ENCODE measurements around the gene MRPL20. TPM values are rescaled to one million over a fixed set of nuclear protein-coding genes. Genes with fewer than 3 reads are reported as not detected.
A peak's percentile ranks its signal among the peaks of the same experiment; 100 is the strongest.
"Not testable (repeated sequence)": the region's sequence is repeated elsewhere in the genome, so short reads cannot be mapped to it uniquely, and the experiment has no call there.

The MRPL20 gene
- total and polyA plus RNA-seq, 9 of the 15 experiments (the other 6 are each of a cell fraction or from before 2014, with no cell fraction given), result 180 to 671 (median 229) TPM

- H3K9ac ChIP-seq (ENCODE audit: insufficient read depth in 1 of 2, low read depth in 2 of 2, low read length in 2 of 2), result peak overlapping the region in 1 of 2 experiments; percentile 61; a peak in 1 of 4 replicates
- CTCF ChIA-PET (ENCODE audit: low intra/inter-chr PET ratio), result no interaction called here
- BruUV-seq (replicated peaks), result no TSS peak
- in situ Hi-C loops (cut with MboI) (no loop called here), intact Hi-C loops (cut with micrococcal nuclease) (loop anchor here (10.0 kb wide), 1 partner anchor 134 kb away; no protein-coding TSS in a partner anchor)
- H3K4me3 ChIP-seq, result no peak overlapping the region
- no peak for DNase-seq (ENCODE audit: extremely low read depth in 1 of 4, low spot score in 3 of 4)
- no peak overlapping the region for H2AFZ ChIP-seq (ENCODE audit: low read depth, low read length)
- TF ChIP-seq POLR3G (IDR thresholded peaks at IDR 0.05; ENCODE audit: extremely low read depth, insufficient read length, insufficient replicate concordance), result no peak
- TF ChIP-seq RBFOX2 (IDR thresholded peaks at IDR 0.05; ENCODE audit: low read depth, low read length), result peak; percentile 29; the same call in 1 of the 2 replicates
- peak; percentile 72 for TF ChIP-seq POLR2G (IDR thresholded peaks at IDR 0.05; ENCODE audit: low read depth, low read length)
- TF ChIP-seq PML (IDR thresholded peaks at IDR 0.05; ENCODE audit: low read length), result no peak
- no peak for TF ChIP-seq CREB1 (IDR thresholded peaks at IDR 0.05)
- no peak for TF ChIP-seq CREB1 (CRISPR knock-in tag; IDR thresholded peaks at IDR 0.05)
- TF ChIP-seq FIP1L1 (IDR thresholded peaks at IDR 0.05; ENCODE audit: low read depth, low read length, poor library complexity, severe bottlenecking), result peak; percentile 56
- TF ChIP-seq RBM14 (IDR thresholded peaks at IDR 0.05; ENCODE audit: borderline replicate concordance, insufficient read depth, low read depth, low read length), result 0 out of 2 replicates have a peak, but pooled peaks have one; percentile 56
- peak; percentile 88 for TF ChIP-seq RBM22 (IDR thresholded peaks at IDR 0.05; ENCODE audit: low read depth, low read length, poor library complexity, severe bottlenecking)
- peaks cover 7% of the 10 kb centered on the region; the same call in 1 of the 2 replicates for H4K20me1 ChIP-seq (replicated peaks; ENCODE audit: control insufficient read depth, insufficient read depth, low read length)
- peaks cover 27% of the 10 kb centered on the region for H3K79me2 ChIP-seq (ENCODE audit: control insufficient read depth, insufficient read depth, low read length)
- H3K27me3 ChIP-seq (ENCODE audit: control insufficient read depth in 2 of 2, insufficient read depth in 2 of 2, low read length in 2 of 2), result no peaks in the 10 kb centered on the region
- H3K27ac ChIP-seq (ENCODE audit: extremely low read depth, low read depth, low read length), result no peak overlapping the region
- no peak overlapping the region for H3K4me2 ChIP-seq (ENCODE audit: insufficient read depth, low read length)
- POLR2A ChIA-PET, result interaction anchor here (0.6 to 1.6 kb wide), 5 partner anchors 12 to 388 kb away, joined by 3 to 5 read pairs (median 3); partner anchors contain the start of gene MXRA8
- peaks cover 11 to 45% of the 10 kb centered on the region in 2 experiments for H3K4me1 ChIP-seq (replicated peaks in 1 of 2; ENCODE audit: control insufficient read depth in 2 of 2, insufficient read depth in 2 of 2, low read length in 2 of 2)
- peaks cover 9% of the 10 kb centered on the region for H3K9me3 ChIP-seq (replicated peaks; ENCODE audit: control insufficient read depth, insufficient read depth, low read depth, low read length)
- WGBS (ENCODE audit: insufficient coverage, low coverage, missing lambda C conversion rate), result 88% methylated on average over 10 of the region's 16 CpGs
- H3K9me1 ChIP-seq (ENCODE audit: control insufficient read depth, insufficient read depth, low read length), result peaks cover 6% of the 10 kb centered on the region
- FAIRE-seq, result no peak
- no peak for ATAC-seq
- H3K36me3 ChIP-seq (ENCODE audit: control insufficient read depth, insufficient read depth, low read length), result peaks cover 26% of the 10 kb centered on the region
Measured at GRCh38 chr1:1370771-1371300, 36.3 kb downstream of the MRPL20 start.

- CTCF ChIA-PET (ENCODE audit: low intra/inter-chr PET ratio); ATAC-seq; H3K27ac ChIP-seq (ENCODE audit: extremely low read depth, low read depth, low read length); H4K20me1 ChIP-seq (replicated peaks; ENCODE audit: control insufficient read depth, insufficient read depth, low read length); H3K27me3 ChIP-seq (ENCODE audit: control insufficient read depth in 2 of 2, insufficient read depth in 2 of 2, low read length in 2 of 2); FAIRE-seq; DNase-seq (ENCODE audit: extremely low read depth in 1 of 4, low spot score in 3 of 4); H3K9ac ChIP-seq (ENCODE audit: insufficient read depth in 1 of 2, low read depth in 2 of 2, low read length in 2 of 2); H3K4me2 ChIP-seq (ENCODE audit: insufficient read depth, low read length); H3K4me3 ChIP-seq; BruUV-seq (replicated peaks); H2AFZ ChIP-seq (ENCODE audit: low read depth, low read length); H3K9me1 ChIP-seq (ENCODE audit: control insufficient read depth, insufficient read depth, low read length); in situ Hi-C loops (cut with MboI): not testable (repeated sequence)
- Histone ChIP-seq H3K36me3 (ENCODE audit: control insufficient read depth, insufficient read depth, low read length) (peaks cover 26% of the 10 kb centered on the region), H3K4me1 (replicated peaks in 1 of 2; ENCODE audit: control insufficient read depth in 2 of 2, insufficient read depth in 2 of 2, low read length in 2 of 2) (peaks cover 11 to 45% of the 10 kb centered on the region in 2 experiments), H3K9me3 (replicated peaks; ENCODE audit: control insufficient read depth, insufficient read depth, low read depth, low read length) (peaks cover 10% of the 10 kb centered on the region), H3K79me2 (ENCODE audit: control insufficient read depth, insufficient read depth, low read length) (peaks cover 27% of the 10 kb centered on the region)
- intact Hi-C loops (cut with micrococcal nuclease), result loop anchor here (10.0 kb wide), 1 partner anchor 135 kb away; no protein-coding TSS in a partner anchor
- POLR2A ChIA-PET, result interaction anchor here (0.6 to 1.6 kb wide), 7 partner anchors 11 to 390 kb away, joined by 3 to 5 read pairs (median 3); partner anchors contain the start of genes MXRA8 and TAS1R3
- 86% methylated on average over 14 of the region's 14 CpGs for WGBS (ENCODE audit: insufficient coverage, low coverage, missing lambda C conversion rate)
Measured at GRCh38 chr1:1370094-1370493, 37.0 kb downstream of the MRPL20 start.
